Karpas-422 (cell line): Measurements from ENCODE around the gene LCE7A. TPM values are rescaled to one million over a fixed set of nuclear protein-coding genes. Genes with fewer than 3 reads are reported as not detected.

ENCODE experiments used
- DNase-seq: peaks from one replicate; pipeline ENCODE4 v3.0.0-alpha.2; 2015
- H2AFZ ChIP-seq: fragments of 200-600 bp; sonication (generic); 2 replicates; pipeline ENCODE4 v1.6.1; 2014; ENCODE audit warnings: antibody characterized with exemption, low read length, mixed read lengths
- H3K27ac ChIP-seq: fragments of 200-600 bp; sonication (generic); 2 replicates; pipeline ENCODE4 v1.5.1; 2014; ENCODE audit warnings: mild to moderate bottlenecking, low read length, moderate library complexity
- H3K27me3 ChIP-seq: fragments of 200-600 bp; sonication (generic); 2 replicates; pipeline ENCODE4 v1.6.1; 2014; ENCODE audit warnings: low read length, mixed read lengths
- H3K36me3 ChIP-seq: fragments of 200-600 bp; sonication (generic); 2 replicates; pipeline ENCODE4 v1.6.1; 2014; ENCODE audit warnings: low read length, mixed read lengths; ENCODE audit not compliant: insufficient read depth
- H3K4me1 ChIP-seq: fragments of 200-600 bp; sonication (generic); 2 replicates; pipeline ENCODE4 v1.6.1; 2014; ENCODE audit warnings: mild to moderate bottlenecking, low read length, mixed read lengths
- H3K4me2 ChIP-seq: fragments of 200-600 bp; sonication (generic); 2 replicates; pipeline ENCODE4 v1.6.1; 2014; ENCODE audit warnings: low read length, low read depth, mild to moderate bottlenecking; ENCODE audit not compliant: poor library complexity, severe bottlenecking
- H3K4me3 ChIP-seq: fragments of 200-600 bp; sonication (generic); 2 replicates; pipeline ENCODE4 v1.5.1; 2014; ENCODE audit warnings: mild to moderate bottlenecking, antibody characterized with exemption, low read length, mixed read lengths
- H3K79me2 ChIP-seq: fragments of 200-600 bp; sonication (generic); 2 replicates; pipeline ENCODE4 v1.6.1; 2014; ENCODE audit warnings: mild to moderate bottlenecking, low read length, mixed read lengths
- H3K9ac ChIP-seq: fragments of 200-600 bp; sonication (generic); 2 replicates; pipeline ENCODE4 v1.6.0; 2014; ENCODE audit warnings: low read length
- H3K9me2 ChIP-seq: fragments of 200-600 bp; sonication (generic), shearing (Covaris generic); replicated peaks from 2 replicates; pipeline ENCODE4 v1.6.0; 2014; ENCODE audit warnings: mild to moderate bottlenecking, low read length, moderate library complexity; ENCODE audit not compliant: insufficient read depth
- H3K9me3 ChIP-seq: fragments of 300-700, 200-600 bp; sonication (generic); 2 replicates; pipeline ENCODE4 v1.6.1; 2014; ENCODE audit warnings: low read length, mixed read lengths
- H4K20me1 ChIP-seq: fragments of 200-600 bp; sonication (generic); 2 replicates; pipeline ENCODE4 v1.6.1; 2014; ENCODE audit warnings: mild to moderate bottlenecking, antibody characterized with exemption, low read length, low read depth; ENCODE audit not compliant: insufficient read depth
- total RNA-seq: library from RNA; depleted of rRNA; stranded (reverse); fragments of >200 nt; shearing (Covaris generic); gene quantifications from 2 replicates; pipeline ENCODE4 v1.2.3, GENCODE V29; 2014; ENCODE audit warnings: low replicate concordance

LCE7A gene
- total RNA-seq, 1 experiment from 2014 or later = not detected

DNA sequence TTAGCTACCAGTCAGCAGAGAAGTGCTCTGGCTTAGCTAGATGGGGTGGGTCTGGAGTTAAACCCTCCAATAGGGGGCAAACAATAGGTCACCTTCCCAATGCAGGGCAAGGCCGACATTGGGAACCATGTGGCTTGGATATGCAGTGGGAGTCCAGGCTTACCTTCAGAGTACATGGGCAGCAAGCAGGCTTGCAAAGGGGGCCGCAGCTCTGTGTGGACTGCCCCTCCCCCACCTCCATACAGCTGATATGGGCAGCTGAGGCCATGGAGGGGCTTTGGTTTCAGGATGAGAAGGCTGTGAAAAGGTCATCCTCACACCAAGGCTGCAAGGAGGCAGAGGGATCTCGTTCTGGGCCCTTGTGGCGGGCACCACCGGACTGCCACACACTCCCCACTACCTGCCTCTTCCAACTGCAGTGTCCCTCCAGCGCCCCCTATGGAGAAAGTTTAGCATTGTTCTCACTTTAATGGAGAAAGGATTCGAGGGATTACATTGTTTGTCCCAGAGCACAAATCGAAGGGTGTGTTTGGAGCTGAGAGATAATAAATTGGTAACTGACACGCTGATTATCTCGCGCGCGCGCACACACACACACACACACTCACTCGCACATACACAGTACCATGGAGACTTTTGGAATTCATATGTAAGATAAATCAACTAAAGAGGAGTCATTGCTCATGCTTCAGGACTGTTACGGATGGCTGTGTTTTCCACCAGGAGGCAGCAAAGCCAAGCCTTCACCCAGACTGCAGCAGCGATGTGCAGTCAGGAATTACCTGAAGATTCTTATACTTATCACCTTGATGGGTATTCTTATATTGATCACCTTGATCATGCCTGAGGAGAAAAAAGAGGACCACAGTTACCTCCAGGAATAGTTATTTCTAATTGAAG is 11.3 kb downstream of the LCE7A start:
- Histone ChIP-seq H3K4me1 (peaks cover 5% of the 10 kb centered on the region; the same call in 1 of the 2 replicates), H3K27ac (no peak overlapping the region), H3K79me2 (no peaks in the 10 kb centered on the region), H3K9me3 (no peaks in the 10 kb centered on the region), H3K9me2 (no peaks in the 10 kb centered on the region), H3K27me3 (no peaks in the 10 kb centered on the region), H3K4me3 (no peak overlapping the region), H2AFZ (no peak overlapping the region), H3K4me2 (no peak overlapping the region), H3K36me3 (no peaks in the 10 kb centered on the region), H4K20me1 (no peaks in the 10 kb centered on the region), H3K9ac (no peak overlapping the region)
- peak; percentile 79 for DNase-seq

- Histone ChIP-seq H2AFZ (no peak overlapping the region), H3K4me1 (peaks cover 5% of the 10 kb centered on the region; the same call in 1 of the 2 replicates), H3K4me3 (no peak overlapping the region), H4K20me1 (no peaks in the 10 kb centered on the region), H3K36me3 (no peaks in the 10 kb centered on the region), H3K27me3 (no peaks in the 10 kb centered on the region), H3K9me2 (no peaks in the 10 kb centered on the region), H3K9ac (no peak overlapping the region), H3K4me2 (no peak overlapping the region), H3K9me3 (no peaks in the 10 kb centered on the region), H3K27ac (no peak overlapping the region), H3K79me2 (no peaks in the 10 kb centered on the region)
- no peak for DNase-seq
Measured at GRCh38 chr1:152871731-152872126, 11.9 kb downstream of the LCE7A start.

DNA sequence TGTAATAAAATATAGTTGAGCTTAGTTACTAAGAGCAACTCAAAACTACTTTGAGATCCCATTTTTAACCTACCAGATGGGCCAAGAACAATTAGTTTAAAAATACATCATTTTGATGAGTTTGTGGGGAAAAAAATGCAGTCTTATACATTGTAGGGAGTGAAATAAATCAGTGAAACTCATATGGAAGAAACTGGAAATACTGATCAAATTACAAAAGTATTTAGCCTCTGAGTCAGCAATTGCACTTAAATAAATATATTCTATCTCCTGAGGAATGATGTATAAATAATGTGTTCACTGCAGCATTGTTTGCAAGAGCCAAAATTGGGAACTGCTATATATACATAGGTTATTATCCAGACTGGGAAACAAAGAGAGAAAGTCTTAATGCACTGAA is 13.7 kb downstream of the LCE7A start:
- H3K9me2 ChIP-seq = no peaks in the 10 kb centered on the region
- no peak overlapping the region for H3K9ac ChIP-seq
- H3K79me2 ChIP-seq = no peaks in the 10 kb centered on the region
- no peak overlapping the region for H3K4me2 ChIP-seq
- H4K20me1 ChIP-seq = no peaks in the 10 kb centered on the region
- peaks cover 5% of the 10 kb centered on the region; the same call in 1 of the 2 replicates for H3K4me1 ChIP-seq
- H2AFZ ChIP-seq = no peak overlapping the region
- H3K36me3 ChIP-seq = no peaks in the 10 kb centered on the region
- no peak overlapping the region for H3K27ac ChIP-seq
- H3K9me3 ChIP-seq = no peaks in the 10 kb centered on the region
- no peaks in the 10 kb centered on the region for H3K27me3 ChIP-seq
- no peak overlapping the region for H3K4me3 ChIP-seq
- no peak for DNase-seq

GRCh38 chr1:152876827-152877226 is 17.0 kb downstream of the LCE7A start:
- Histone ChIP-seq H3K79me2 (no peaks in the 10 kb centered on the region), H3K27me3 (no peaks in the 10 kb centered on the region), H3K27ac (no peak overlapping the region), H3K9me3 (no peaks in the 10 kb centered on the region), H2AFZ (no peak overlapping the region), H3K36me3 (no peaks in the 10 kb centered on the region), H3K4me3 (no peak overlapping the region), H3K9me2 (no peaks in the 10 kb centered on the region), H4K20me1 (no peaks in the 10 kb centered on the region), H3K4me2 (no peak overlapping the region), H3K4me1 (peaks cover 2% of the 10 kb centered on the region; the same call in 1 of the 2 replicates), H3K9ac (no peak overlapping the region)
- no peak for DNase-seq

DNA sequence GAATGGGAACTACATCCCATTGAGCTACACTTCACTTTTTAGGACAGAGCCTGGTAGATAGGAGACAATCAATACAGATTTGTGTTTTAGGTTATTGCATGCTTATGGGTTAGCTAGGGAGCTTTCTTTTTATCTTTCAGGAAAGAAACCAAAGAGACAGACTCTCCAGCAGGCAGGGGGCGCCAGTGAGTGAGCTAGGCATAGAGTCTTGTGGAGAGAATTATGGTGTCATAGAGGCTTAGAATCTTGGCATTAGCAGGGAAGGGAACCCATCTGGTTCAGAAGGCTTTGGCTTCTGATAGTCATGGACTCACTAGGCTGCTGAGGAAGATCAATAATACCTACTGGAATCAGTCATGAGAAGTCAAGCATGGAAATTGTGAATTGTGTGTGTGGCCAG is 18.2 kb downstream of the LCE7A start, which contains the start of gene SMCP:
Gene SMCP (plus strand): TSS at position 281 of the 400 bp plus-strand sequence. CDS start 6,101 bp downstream, outside the sequence.
- no peak within 1 kb of the TSS for H3K4me3 ChIP-seq
- DNase-seq = peak; percentile 83
- no peaks in the 10 kb centered on the region for H4K20me1 ChIP-seq
- H3K4me1 ChIP-seq = no peaks in the 10 kb centered on the region
- H3K27me3 ChIP-seq = no peaks in the 10 kb centered on the region
- H3K4me2 ChIP-seq = no peak within 1 kb of the TSS
- H2AFZ ChIP-seq = no peak within 1 kb of the TSS
- H3K27ac ChIP-seq = no peak within 1 kb of the TSS
- no peaks in the 10 kb centered on the region for H3K9me2 ChIP-seq
- H3K36me3 ChIP-seq = no peaks in the 10 kb centered on the region
- no peak within 1 kb of the TSS for H3K9ac ChIP-seq
- no peaks in the 10 kb centered on the region for H3K79me2 ChIP-seq
- H3K9me3 ChIP-seq = no peaks in the 10 kb centered on the region

- Histone ChIP-seq H3K4me3 (no peak overlapping the region), H4K20me1 (no peaks in the 10 kb centered on the region), H3K79me2 (no peaks in the 10 kb centered on the region), H3K27me3 (no peaks in the 10 kb centered on the region), H2AFZ (no peak overlapping the region), H3K27ac (no peak overlapping the region), H3K9ac (no peak overlapping the region), H3K4me1 (peaks cover 5% of the 10 kb centered on the region; the same call in 1 of the 2 replicates), H3K4me2 (no peak overlapping the region), H3K9me3 (no peaks in the 10 kb centered on the region), H3K36me3 (no peaks in the 10 kb centered on the region), H3K9me2 (no peaks in the 10 kb centered on the region)
- no peak for DNase-seq
Measured at GRCh38 chr1:152879559-152880198, 19.9 kb downstream of the LCE7A start.

- H4K20me1 ChIP-seq = no peaks in the 10 kb centered on the region
- H3K4me3 ChIP-seq = no peak overlapping the region
- H3K27me3 ChIP-seq = no peaks in the 10 kb centered on the region
- no peaks in the 10 kb centered on the region for H3K36me3 ChIP-seq
- H3K27ac ChIP-seq = no peak overlapping the region
- peaks cover 5% of the 10 kb centered on the region; the same call in 1 of the 2 replicates for H3K4me1 ChIP-seq
- no peak overlapping the region for H3K9ac ChIP-seq
- H3K9me3 ChIP-seq = no peaks in the 10 kb centered on the region
- no peaks in the 10 kb centered on the region for H3K79me2 ChIP-seq
- H3K9me2 ChIP-seq = no peaks in the 10 kb centered on the region
- H3K4me2 ChIP-seq = no peak overlapping the region
- no peak for DNase-seq
- no peak overlapping the region for H2AFZ ChIP-seq
Measured at GRCh38 chr1:152880316-152880715, 20.5 kb downstream of the LCE7A start.

DNA sequence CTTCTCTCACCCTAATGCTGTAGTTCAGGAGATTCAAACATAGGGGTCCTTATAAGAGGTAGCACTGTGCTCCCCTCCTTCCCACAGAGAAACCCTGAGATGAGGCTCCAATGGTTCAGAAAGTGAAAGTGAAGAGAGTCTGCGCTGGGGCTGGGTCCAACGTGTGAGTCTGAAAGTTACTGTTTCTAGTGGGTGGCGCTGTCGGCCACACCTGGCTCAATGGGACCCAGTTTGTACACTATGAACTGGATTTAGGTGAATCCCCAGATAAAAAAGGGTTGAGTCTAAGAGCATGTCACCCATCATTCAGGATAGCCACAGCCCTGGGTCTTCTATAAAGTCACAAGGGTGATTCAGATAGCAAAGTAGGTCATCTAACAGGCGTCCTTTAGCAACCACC is 21.1 kb downstream of the LCE7A start:
- no peak overlapping the region for H3K9ac ChIP-seq
- H3K4me2 ChIP-seq = no peak overlapping the region
- no peak for DNase-seq
- no peaks in the 10 kb centered on the region for H3K9me2 ChIP-seq
- H3K27ac ChIP-seq = no peak overlapping the region
- no peak overlapping the region for H2AFZ ChIP-seq
- no peaks in the 10 kb centered on the region for H3K79me2 ChIP-seq
- H3K4me3 ChIP-seq = no peak overlapping the region
- no peaks in the 10 kb centered on the region for H4K20me1 ChIP-seq
- H3K4me1 ChIP-seq = peaks cover 5% of the 10 kb centered on the region; the same call in 1 of the 2 replicates
- H3K9me3 ChIP-seq = no peaks in the 10 kb centered on the region
- no peaks in the 10 kb centered on the region for H3K36me3 ChIP-seq
- H3K27me3 ChIP-seq = no peaks in the 10 kb centered on the region
